GM21786 (cell line): ENCODE results near the gene GPX4.
"Not testable (repeated sequence)": the region's sequence is repeated elsewhere in the genome, so short reads cannot be mapped to it uniquely, and the experiment has no call there.

ENCODE experiments used
- ATAC-seq: cut with Tn5 transposase; IDR thresholded peaks from one replicate; pipeline ENCODE4 v1.9.1; 2021; ENCODE audit not compliant: unreplicated experiment

Gene GPX4

DNA sequence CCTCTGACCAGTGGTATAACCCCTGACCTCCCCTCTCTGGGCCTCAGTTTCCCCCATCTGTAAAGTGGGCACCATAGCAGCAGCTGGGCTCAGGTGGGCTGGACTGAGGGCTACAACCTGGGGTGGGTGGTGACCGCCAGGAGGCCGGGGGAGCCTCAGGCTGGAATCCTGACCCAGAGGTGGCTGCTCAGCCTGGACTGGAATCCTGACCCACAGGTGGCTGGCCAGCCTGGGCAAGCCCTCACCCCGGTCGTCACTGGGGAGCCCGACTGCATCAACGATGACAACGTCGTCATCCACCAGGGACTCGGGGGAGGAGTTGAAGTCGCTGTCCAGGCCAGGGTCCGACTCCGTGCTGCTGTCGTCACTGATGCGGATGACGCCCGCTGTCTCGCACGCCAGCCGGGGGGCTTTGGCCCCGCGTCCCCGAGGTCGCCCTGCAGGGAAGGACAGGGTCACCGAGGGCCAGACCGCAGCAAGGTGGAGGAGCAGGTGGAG is 10.2 kb downstream of the GPX4 start:
- ATAC-seq = no peak

DNA sequence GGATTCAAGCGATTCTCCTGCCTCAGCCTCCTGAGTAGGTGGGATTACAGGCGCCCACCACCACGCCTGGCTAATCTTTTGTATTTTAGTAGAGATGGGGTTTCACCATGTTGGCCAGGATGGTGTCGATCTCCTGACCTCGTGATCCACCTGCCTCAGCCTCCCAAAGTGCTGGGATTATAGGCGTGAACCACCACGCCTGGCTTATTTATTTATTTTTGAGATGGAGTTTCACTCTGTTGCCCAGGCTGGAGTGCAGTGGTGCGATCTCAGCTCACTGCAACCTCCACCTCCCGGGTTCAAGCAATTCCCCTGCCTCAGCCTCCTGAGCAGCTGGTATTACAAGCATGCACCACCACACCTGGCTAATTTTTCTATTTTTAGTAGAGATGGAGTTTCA is 10.9 kb downstream of the GPX4 start:
- ATAC-seq = not testable (repeated sequence)

DNA sequence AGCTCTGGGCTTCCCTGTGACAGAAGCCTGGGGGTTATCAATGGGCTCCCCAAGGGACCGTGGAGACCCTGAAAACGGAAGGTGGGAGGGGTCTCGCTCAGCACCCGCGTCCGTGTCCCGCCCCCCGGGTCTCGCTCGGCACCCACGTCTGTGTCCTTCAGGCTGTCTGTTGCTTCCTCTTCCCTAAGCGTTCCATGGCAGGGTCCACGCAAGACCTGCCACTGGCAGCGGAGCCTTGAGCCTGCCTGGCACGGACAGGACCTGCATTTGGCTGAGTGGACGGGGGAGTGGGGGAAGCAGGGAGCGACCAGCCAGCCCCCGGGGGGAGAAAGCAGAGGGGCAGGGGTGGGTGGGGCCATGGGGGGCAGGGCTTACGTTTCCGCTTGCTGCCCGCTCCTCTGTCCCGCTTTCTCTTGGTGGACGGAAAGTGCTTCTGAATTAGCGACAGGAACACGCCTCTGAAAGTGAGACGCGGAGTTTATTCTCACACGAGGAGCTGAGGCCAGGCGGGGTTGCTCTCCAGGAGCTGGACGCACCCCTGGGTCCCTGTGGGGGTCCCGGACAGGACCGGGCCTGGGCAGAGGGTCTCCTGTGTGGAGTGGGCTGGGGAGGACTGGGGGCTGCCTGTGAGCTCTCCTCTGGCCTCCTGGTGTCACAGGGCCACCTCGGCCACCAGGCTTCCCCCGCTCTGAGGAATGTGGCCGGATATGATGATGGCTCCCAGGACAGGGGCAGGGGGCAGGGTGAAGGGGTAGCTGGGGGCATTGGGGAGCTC is 12.0 kb downstream of the GPX4 start:
- ATAC-seq = no peak

DNA sequence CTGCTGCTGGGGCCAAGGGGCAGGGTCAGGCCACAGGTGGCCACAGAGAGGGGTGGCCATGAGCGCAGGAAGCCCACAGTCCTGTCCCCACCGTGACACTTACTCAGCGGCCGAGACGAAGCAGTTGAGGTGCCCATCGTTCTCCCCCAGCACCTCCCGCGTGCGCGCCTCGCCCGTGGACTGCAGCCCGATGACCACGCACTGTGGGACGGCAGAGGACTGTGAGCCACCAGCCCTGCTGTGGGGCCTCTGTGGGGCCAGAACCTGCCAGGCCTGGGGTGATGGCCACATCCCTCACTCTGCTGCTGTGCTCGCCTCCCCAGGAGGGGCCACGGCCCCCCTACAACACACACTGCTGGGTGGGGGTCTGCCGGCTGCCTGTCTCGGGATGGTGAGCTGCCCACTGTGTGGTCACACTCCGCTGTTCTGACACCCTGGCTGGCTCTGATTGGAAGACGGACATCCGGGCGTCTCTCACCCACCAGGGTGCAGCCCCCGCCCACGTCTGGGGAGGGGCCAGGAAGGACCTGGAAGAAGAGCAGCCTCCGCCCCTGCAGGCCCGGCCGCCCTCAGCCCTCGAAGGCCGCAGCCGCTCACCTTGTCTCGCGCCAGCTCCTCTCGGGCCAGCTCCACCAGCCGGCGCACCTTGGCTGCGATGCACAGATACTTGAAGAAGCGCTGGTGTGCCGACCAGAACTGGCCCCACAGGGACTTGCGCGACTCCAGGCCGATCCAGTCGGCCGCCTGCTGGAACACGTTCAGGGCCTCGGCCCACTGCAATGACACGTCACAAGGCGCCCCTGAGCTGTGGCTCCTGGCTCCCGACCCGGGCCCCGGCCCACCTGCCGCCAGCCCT is 13.2 kb downstream of the GPX4 start:
- ATAC-seq = no peak

DNA sequence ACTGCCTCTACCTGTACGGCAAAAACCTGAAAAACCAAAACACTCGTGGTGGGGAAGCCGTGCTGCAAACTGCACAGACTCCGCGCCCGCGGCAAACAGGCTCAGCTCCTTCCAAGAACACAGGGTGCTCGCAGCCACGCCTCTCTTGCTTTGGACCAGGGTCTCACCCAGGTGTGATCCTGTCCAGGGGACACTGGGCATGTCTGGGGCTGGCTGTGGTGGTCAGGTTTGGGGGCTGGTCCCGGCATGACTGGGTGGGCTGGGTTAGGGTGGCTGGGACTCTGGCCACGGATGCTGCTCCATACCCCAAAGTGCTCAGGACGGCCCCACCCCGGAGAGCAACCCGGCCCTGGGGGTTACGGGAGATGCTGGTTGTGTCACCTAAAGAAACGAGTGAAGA is 13.9 kb downstream of the GPX4 start:
- ATAC-seq = no peak

DNA sequence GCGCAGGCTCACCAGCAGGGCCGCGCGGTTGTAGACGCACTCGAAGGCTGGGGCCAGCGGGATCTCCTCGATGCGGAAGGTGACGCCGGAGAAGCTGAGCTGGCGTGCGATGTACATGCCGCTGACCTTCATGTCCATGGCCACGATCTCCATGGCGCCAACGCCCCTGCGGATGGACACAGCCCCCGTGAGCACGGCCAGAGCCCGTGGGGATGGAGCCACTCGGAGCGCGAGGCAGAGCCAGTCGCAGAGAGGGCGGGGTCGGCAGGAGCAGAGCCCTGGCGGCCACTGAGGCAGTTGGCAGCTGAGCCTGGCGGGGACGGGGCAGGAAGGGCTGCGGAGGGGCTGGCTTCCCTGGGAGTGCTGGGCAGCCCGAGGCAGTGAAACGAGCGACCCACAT is 15.2 kb downstream of the GPX4 start:
- ATAC-seq = no peak

DNA sequence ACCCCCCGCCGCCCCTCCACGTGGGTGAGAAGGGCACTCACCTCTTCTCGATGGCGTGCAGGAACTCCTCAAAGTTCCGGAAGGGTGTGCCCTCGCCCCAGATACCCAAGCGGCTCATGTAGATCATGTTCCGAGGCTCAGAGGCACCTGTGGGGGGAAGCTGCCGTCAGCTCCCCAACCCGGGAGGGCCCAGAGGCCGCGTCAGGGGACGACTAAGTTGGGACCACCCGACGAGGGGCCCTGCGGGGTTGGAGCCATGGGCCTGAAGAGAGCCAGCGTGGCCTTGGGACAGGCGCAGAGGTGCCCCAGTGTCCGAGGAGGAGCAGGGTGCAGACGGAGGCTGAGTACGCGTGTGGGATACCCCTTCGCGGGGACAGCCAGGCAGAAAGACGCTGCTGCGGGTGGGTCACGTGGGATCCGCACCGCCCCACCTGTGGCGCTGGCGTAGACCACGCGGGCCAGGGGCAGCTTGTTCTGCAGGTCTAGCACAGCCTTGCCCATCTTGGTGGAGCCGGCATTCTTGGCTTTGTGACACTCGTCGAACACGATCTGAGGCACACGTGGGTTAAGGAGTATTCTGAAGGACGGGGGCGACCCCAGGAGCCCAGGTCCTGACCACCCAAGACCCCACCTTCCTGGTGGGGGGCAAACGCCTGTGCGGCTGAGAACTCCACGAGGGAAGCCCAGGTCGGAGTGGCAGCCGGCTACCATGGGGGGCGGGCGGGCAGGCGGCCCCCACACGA is 15.9 kb downstream of the GPX4 start:
- ATAC-seq = no peak

DNA sequence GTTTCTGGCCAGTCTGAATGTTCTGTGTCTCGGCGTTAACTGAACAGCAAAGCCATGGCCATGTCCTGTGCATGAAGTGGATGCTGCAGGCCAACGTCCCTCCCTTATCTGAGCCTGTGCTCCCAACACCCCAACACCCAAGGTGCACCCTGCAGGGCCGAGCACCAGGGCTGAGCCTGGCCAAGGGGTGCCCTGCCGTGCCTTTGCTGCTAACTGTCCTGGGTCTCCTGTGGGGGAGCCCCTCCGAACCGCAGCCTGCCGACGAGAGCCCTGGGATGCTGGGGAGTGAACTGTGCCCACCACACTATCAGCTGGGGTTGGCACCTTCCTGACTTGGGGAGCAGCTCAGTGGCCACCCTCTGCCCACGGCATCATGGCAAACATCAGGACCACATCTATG is 17.6 kb downstream of the GPX4 start:
- no peak for ATAC-seq

DNA sequence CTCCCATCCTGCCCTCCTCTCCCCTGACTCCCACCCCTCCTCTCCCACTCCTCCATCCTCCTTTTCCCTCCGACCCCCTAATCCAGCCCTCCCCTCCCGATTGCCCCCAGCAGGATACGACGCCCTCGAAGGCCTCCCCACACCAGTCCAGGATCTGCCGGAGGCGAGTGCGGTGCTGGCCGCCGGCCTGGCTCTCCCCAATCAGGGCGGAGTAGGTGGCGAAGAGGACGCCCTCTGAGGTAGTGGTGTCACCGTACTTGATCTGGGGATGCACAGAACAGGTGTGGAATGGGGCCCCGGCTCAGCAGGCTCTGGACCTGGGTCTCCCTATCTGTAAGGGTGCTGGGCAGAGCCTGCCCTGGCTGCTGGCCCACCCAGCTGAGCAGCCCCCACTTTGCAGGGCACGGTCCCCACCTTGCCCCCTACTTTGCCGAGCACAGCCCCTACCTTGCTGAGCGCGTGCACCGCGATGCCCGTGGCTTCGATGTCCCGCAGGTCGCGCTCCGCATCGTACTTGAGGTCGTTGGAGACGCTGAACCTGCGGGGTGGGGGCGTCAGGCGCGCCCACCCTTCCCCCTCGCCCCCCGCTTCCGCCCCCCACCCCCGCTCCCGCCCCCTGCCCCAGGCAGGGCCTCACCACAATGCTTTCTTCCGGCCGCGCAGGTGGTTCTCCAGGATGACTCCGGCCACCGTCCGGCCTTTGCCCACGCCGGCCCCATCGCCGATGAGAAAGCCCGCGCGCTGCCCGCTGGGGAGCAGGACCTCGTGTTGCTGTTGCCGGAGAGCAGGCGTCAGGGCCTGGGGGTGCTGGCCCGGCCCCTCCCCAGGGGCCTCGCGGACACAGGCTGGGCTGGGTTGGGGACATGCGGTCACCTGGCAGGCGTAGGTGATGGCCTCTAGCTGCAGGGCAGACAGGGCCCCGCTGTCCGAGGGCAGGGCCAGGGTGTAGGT is 18.5 kb downstream of the GPX4 start:
- no peak for ATAC-seq

DNA sequence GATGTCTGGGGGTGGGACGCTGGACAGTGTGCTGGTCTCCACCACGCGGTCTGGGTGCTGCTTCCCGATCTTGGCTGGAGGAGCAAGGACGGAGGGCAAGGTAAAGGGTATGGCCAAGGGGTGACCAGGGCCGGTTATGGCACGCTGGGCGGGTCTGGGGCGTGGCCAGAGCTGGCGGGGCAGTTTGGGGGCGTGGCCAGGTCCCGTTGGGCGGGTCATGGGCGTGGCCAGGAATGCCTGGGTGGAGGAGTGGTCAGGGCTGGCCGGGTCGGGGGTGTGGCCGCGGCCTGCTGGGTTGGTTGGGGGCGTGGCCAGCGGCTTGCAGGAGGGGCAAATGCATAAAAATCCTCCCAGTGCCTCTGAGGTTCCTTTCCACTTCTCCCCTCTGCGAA is 19.2 kb downstream of the GPX4 start:
- ATAC-seq = no peak

DNA sequence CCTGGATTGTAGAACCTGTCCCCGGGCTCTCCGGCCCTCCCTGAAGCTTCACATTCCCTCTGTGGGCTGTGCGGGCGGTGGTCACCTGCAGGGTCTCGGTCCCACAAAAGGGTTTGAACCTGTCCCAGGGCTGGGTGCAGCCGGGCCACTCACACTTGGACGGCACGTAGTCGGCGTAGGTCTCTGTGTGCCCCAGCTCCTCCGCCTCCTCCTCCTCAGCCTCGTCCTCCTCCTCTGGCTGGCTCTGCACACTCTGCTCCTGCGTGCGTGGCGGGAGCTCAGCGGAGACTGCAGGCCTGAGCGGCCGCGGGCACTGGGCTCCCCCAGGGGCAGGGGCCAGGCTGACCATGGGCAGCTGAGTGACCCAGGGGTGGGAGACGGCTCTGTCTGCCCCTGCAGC is 19.6 kb downstream of the GPX4 start:
- ATAC-seq = no peak

DNA sequence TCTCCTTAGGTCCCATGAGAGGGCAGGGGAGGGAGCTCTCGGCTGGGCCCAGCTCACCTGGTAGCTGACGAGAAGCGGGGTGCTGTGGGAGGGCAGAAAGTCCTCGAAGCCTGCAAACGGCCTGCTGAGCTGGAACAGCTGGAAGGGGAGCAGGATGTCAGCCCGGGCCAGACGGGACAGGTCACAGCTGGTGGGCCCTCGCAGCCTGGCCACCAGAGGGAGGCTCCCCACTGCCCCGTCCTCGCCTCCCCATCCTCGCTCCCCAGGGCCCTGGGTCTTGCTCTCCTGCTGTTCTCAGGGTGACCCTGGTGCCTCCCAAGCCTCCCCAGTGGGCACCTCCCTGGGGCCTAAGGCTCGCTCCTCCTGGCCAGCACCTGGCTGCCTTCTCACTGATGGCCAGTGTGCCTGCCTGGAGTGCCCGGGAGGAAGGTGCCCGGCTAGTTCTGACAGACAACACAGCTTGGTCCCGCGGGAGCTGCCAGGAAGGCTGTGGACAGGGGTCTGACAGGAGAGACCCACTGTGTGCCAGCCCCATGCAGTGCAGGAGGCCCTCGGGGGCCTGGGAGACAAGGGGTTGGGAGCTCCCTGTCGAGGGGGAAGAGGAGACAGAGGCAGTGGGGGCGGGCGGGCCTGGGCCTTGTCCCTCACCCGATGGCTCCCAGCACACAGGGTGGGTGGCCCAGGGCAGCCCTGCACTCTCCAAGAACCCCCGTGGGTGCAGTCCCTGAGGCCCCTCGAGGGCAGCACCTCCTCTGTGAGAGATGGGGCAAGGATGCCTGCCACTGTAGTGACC is 20.3 kb downstream of the GPX4 start:
- ATAC-seq = no peak

DNA sequence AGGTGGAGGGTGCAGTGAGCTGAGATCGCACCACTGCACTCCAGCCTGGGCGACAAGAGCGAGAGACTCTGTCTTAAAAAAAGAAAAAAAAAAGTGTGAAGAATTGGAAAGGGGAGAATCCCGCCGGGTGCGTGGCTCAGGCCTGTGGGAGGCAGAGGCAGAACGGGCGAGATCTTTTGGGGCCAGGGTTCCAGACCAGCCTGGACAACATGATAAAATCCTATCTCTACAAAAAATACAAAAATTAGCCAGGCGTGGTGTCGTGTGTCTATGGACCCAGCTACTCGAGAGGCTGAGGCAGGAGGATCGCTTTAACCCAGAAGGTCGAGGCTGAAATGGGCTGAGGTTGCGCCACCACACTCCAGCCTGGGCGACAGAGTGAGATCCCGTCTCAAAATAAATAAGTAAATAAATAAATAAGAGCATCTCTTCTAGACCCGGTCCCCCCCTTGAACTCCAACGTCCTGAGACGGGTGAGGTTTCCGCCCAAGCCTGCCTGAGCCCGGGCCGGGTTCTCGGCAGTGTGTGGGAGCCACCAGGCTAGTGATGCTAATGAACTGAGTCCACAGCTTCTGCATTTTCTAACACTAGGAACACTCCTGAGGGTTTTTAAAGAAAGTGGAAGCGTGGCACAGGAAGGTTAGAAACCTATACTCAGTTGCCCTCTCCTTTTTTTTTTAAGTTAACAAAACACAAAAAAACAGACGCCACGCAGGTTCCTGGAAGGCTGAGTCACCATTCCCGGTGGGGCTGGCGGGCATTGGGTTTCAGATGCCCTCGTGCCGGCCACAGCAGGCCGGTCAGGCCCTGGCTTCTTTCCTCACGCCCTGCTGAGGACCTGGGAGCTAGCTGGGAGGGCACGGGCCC is 22.0 kb downstream of the GPX4 start:
- ATAC-seq = no peak

DNA sequence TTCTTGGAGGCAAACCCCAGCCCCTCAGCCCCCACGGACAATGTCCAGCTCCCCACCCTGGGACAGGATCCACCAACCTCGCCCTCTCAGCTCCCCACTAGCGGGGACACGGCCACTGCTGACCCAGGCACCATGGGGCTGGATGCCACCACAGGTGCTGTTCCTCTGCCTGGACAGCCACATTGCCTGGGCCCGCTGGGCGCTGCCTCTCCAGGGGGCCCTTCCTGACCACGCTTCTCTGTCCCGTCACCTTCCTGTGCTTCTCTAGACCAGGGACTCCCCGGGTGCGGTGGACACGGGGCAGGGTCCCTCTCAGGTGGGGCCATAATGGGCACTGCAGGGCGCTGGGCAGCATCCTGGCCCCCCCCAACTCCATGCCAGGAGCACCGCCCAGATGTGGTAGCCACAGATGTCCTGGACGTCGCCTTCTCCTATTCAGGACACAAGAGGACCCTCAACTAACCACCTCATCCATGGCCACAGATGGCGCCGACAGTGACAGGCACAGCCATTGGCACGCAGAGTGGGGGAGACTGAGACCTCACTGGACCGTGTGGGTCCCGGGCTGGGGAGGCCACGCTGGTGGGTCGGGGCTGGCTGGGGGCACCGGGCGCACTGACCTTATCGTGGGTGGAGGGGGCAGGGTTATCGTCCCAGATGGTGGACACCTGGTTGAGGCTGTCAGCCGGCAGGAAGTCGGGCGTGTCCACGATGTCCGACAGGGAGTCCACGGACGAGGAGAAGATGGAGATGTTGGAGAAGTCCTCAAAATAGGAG is 23.4 kb downstream of the GPX4 start:
- ATAC-seq = no peak

DNA sequence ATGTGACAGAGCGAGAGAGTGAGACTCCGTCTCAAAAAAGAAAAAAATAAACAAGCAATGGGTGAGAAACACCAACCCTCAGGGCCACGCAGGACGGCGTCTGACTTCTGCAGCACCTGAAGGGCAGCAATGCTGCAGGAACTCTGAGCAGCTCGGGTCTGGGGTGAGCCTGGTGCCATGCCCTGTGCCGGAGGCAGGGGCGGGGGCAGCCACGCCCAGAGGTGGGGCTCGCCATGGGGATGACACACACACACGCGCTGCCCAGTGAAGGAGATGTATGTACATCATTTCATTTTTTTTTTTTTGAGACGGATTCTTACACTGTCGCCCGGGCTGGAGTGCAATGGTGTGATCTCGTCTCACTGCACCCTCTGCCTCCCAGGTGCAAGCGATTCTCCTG is 24.3 kb downstream of the GPX4 start:
- no peak for ATAC-seq

DNA sequence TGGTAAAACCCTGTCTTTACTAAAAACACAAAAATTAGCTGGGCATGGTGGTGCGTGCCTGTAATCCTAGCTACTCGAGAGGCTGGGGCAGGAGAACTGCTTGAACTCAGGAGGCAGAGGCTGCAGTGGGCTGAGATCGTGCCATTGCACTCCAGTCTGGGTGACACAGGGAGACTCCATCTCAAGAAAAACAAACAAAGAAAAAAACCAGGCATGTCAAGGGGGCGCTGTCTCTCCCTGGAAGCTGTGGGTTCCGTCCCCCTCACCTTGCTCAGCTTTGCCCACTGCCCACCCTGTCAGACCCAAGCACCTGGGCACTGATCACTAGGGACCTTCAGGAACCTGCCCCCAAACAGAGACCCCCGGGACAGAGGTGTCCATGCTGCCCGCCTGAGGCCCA is 25.3 kb downstream of the GPX4 start:
- ATAC-seq = not testable (repeated sequence)

DNA sequence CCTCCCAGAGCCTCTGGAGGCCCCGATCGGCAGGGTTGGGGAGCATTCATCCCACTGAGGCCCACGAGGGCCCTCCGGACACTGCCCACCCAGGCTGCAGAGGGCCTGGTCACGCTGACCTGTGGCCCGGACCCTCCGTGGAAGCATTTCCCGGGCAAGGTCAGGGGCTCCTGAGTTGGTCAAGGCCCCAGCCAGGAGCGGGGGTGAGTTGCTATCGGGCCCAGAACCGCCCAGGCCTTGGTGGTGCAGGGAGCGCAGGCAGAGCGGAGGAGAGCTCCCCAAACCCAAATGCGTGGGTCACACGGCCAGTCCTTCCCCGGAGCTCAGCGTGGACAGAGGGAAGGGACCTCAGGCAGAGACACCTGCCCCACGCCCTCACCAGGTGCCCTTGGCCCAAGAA is 25.7 kb downstream of the GPX4 start:
- no peak for ATAC-seq
